HG03280 (cell line): ENCODE measurements around the gene PLCXD1.
A peak's percentile ranks its signal among the peaks of the same experiment; 100 is the strongest.
"Not testable (repeated sequence)": the region's sequence is repeated elsewhere in the genome, so short reads cannot be mapped to it uniquely, and the experiment has no call there.

Experiments used
- ATAC-seq: cut with Tn5 transposase; IDR thresholded peaks from one replicate; pipeline ENCODE4 v1.9.1; 2021; ENCODE audit warnings: mild to moderate bottlenecking, moderate library complexity; ENCODE audit not compliant: unreplicated experiment

Gene PLCXD1

GRCh38 chrX:262381-262909 is 18.7 kb upstream of the PLCXD1 start:
- ATAC-seq, result no peak

- ATAC-seq, result not testable (repeated sequence)
Observed at GRCh38 chrX:264006-264405, 17.2 kb upstream of the PLCXD1 start.

- no peak for ATAC-seq
Observed at GRCh38 chrX:264634-265455, 16.3 kb upstream of the PLCXD1 start.

GRCh38 chrX:265502-265901 is 15.7 kb upstream of the PLCXD1 start:
- ATAC-seq, result no peak

- no peak for ATAC-seq
Observed at GRCh38 chrX:267771-268261, 13.4 kb upstream of the PLCXD1 start.

GRCh38 chrX:270848-271367 is 10.3 kb upstream of the PLCXD1 start:
- no peak for ATAC-seq

GRCh38 chrX:274904-275475 is 6.2 kb upstream of the PLCXD1 start:
- ATAC-seq, result no peak

GRCh38 chrX:275476-275966 is 5.7 kb upstream of the PLCXD1 start:
- ATAC-seq, result no peak

- ATAC-seq, result no peak
Observed at GRCh38 chrX:275967-276580, 5.1 kb upstream of the PLCXD1 start.

- ATAC-seq, result no peak
Observed at GRCh38 chrX:276581-277201, 4.5 kb upstream of the PLCXD1 start.

- not testable (repeated sequence) for ATAC-seq
Observed at GRCh38 chrX:279757-280604, 1.2 kb upstream of the PLCXD1 start.

- ATAC-seq, result not testable (repeated sequence)
Observed at GRCh38 chrX:280722-281121, 459 bp upstream of the PLCXD1 start.

- ATAC-seq, result not testable (repeated sequence)
Observed at GRCh38 chrX:282000-282681, 960 bp downstream of the PLCXD1 start.

GRCh38 chrX:283115-283845 is 2.1 kb downstream of the PLCXD1 start:
- ATAC-seq, result peak; percentile 99

GRCh38 chrX:285076-285677 is 4.0 kb downstream of the PLCXD1 start:
- no peak for ATAC-seq

- no peak for ATAC-seq
Observed at GRCh38 chrX:287670-288069, 6.5 kb downstream of the PLCXD1 start.

- no peak for ATAC-seq
Observed at GRCh38 chrX:288561-288991, 7.4 kb downstream of the PLCXD1 start.

- no peak for ATAC-seq
Observed at GRCh38 chrX:290476-291166, 9.4 kb downstream of the PLCXD1 start.
